HG03378 (cell line): ENCODE results near the gene AGTR2.
"Not testable (repeated sequence)": the region's sequence is repeated elsewhere in the genome, so short reads cannot be mapped to it uniquely, and the experiment has no call there.

Experiments used
- ATAC-seq: cut with Tn5 transposase; IDR thresholded peaks from one replicate; pipeline ENCODE4 v1.9.1; 2021; ENCODE audit warnings: mild to moderate bottlenecking, moderate library complexity; ENCODE audit not compliant: unreplicated experiment

The AGTR2 gene

GRCh38 chrX:116170511-116170910 is at the start of gene AGTR2:
Gene AGTR2 (plus strand): TSS chrX:116170744. CDS start chrX:116172281, 1,537 bp downstream.
- no peak for ATAC-seq

- no peak for ATAC-seq
These were observed 35.3 kb upstream of the AGTR2 start for GRCh38 chrX:116135277-116135676.

- ATAC-seq = not testable (repeated sequence)
These were observed 29.3 kb upstream of the AGTR2 start for GRCh38 chrX:116141270-116141669.

- ATAC-seq = no peak
These were observed 27.6 kb upstream of the AGTR2 start for GRCh38 chrX:116142976-116143375.

- ATAC-seq = no peak
These were observed 2.4 kb downstream of the AGTR2 start for GRCh38 chrX:116172976-116173375.

GRCh38 chrX:116181300-116181699 is 10.8 kb downstream of the AGTR2 start:
- no peak for ATAC-seq

DNA sequence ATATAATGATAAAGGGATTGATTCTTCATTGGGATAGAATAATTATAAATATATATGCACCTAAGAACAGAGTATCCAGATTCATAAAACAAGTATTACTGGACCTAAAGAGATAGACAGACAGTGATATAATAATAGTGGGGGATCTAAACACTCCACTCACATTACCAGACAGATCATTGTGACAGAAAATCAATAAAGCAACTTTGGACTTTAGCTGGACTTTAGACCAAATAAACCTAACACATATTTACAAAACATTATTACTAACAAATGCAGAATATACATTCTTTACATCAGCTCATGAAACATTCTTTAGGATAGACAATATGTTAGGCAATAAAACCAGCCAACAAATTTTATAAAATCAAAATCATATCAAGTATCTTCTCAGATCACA is 14.6 kb downstream of the AGTR2 start:
- ATAC-seq = no peak

DNA sequence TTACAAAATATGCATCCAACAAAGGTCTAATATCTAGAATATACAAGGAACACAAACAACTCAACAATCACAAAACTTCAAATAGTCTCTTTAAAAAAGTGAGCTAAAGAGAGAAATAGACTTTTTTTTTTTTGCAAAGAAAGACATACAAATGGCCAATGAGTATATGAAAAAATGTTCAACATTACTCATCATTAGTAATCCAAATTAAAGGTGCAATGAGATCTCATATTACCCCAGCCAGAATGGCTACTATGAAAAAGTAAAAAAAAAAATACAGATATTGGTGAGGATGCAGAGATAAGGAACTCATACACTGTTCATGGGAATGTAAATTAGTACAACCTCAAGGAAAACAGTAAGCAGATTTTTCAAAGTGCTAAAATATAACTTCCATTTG is 24.1 kb downstream of the AGTR2 start:
- no peak for ATAC-seq

DNA sequence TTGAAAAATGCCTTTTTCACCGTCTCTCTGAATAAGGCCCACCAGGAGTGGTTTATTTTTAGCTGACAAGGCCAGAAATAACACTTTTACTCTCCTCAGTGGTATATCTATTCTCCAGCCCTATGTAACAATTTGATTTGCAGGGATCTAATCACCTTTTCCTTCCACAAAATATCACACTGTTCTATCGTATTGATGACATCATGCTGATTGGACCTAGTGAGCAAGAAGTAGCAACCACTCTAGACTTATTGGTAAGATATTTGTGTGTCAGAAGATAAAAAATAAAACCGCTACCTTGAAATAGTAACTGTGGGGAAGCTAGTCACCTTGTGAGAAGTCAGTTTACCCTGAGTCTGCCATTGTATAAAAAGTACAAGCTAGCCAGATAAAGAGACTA is 27.7 kb downstream of the AGTR2 start:
- ATAC-seq = no peak

DNA sequence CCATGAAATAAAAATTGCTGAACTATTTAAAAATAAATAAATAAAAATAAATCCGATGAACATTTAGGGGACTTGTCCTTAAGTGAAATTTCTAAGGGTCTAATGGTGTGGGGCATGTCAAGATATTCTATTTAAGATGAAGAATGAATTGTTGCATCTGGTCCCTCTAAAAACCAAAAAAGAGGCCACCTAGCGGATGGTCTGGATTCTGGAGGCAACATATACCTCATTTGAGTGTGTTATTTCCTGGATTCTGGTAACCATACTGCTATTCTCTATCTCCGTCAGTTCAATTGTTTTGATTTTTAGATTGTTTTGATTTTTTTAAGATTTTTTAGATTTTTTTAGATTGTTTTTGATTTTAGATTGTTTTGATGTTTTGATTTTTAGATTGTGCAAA is 28.3 kb downstream of the AGTR2 start:
- ATAC-seq = no peak

DNA sequence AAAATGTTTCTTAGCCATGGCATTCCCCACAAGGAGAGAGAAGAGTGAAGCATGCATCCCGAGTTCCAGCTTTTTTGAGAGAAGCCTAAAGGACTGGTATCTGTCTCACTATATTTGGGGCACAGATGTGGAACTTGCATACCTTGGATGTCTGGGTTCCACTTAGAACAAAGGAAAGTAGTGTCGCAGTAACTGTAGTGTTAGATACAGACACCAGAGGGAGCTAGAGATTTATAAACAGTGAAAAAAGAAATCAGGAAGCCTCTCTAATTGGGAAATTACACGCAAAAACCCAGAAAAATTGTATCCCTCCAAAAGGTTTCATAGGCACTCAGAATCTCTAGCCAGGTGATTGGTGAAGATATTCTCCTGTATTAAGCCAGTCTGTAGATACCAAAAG is 34.4 kb downstream of the AGTR2 start:
- ATAC-seq = no peak

DNA sequence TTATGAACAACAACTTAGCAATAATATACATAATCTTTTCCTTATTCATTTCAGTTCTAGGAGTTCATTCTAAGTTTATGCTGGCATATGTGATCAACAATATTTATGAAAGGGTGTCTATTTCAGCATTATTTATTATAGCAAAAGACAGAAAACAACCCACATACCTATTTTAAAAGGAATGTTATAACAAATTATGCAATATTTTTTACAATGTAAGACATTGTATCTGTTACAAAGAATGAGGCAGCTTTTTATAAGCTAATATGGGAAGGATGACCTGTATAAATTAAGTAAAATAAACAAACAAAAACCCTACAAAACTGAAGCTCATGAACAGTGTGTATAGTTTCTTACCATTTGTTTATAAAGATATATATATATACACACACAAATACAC is 42.7 kb downstream of the AGTR2 start:
- no peak for ATAC-seq

DNA sequence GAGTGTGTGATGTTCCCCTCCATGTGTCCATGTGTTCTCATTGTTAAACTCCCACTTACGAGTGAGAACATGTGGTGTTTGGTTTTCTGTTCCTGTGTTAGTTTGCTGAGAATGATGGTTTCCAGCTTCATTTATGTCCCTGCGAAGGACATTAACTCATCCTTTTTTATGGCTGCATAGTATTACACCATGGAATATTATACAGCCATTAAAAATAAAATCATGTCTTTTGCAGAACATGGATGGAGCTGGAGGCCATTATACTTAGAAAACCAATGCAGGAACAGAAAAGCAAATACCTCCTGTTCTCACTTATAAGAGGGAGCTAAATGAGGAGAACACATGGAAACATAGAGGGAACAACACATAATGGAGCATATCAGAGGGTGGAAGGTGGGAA is 46.5 kb downstream of the AGTR2 start:
- not testable (repeated sequence) for ATAC-seq
